ENCODE data around the gene FBXO9. TPM values are rescaled to one million over a fixed set of nuclear protein-coding genes. Genes with fewer than 3 reads are reported as not detected.

The FBXO9 gene
- total RNA-seq, 4 donors from 2014 or later: 65.0 to 95.9 (median 82.3) TPM

DNA sequence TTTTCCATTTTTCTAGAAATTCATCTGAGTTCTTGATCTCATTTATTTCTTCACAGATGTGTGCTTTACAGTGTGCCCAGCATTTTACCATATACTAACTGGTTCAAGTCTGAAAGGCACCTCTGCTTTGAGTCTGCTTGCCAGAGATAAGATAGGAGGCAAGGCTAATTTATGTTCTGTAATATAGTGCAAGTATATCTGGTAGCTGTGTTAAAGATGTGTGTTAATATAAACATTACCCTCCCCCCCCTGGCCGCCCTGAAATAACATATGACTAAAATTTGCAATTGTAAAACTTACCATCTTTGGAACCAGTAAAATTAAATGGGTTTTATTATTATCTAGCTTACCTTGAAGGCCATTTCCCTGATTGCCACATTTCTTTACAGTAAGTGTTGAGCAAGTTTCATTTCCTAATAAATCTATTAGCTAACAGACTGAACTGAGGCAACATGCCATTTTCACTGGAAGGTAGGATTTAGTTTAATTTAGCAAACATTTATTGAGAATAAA lies 2.7 kb downstream of the FBXO9 start:
- peak overlapping the region in 2 of 4 donors; percentile 93 to 96 for H3K27ac ChIP-seq
- no peaks in the 10 kb centered on the region for H3K9me3 ChIP-seq
- no peak for ATAC-seq
- H3K4me1 ChIP-seq: peaks cover 0 to 49% (median 16%) of the 10 kb centered on the region in 3 donors
- no peaks in the 10 kb centered on the region for H3K27me3 ChIP-seq
- WGBS, 2 donors (ENCODE audit: low coverage in 1 of 2): 75 to 76% methylated on average over 1 of the region's 1 CpG
- peaks cover 0 to 17% of the 10 kb centered on the region in 2 donors for H3K36me3 ChIP-seq
- no peak for TF ChIP-seq POLR2A (IDR thresholded peaks at IDR 0.05)
- no peak for TF ChIP-seq POLR2AphosphoS5 (IDR thresholded peaks at IDR 0.05)
- TF ChIP-seq, protein P1, sequence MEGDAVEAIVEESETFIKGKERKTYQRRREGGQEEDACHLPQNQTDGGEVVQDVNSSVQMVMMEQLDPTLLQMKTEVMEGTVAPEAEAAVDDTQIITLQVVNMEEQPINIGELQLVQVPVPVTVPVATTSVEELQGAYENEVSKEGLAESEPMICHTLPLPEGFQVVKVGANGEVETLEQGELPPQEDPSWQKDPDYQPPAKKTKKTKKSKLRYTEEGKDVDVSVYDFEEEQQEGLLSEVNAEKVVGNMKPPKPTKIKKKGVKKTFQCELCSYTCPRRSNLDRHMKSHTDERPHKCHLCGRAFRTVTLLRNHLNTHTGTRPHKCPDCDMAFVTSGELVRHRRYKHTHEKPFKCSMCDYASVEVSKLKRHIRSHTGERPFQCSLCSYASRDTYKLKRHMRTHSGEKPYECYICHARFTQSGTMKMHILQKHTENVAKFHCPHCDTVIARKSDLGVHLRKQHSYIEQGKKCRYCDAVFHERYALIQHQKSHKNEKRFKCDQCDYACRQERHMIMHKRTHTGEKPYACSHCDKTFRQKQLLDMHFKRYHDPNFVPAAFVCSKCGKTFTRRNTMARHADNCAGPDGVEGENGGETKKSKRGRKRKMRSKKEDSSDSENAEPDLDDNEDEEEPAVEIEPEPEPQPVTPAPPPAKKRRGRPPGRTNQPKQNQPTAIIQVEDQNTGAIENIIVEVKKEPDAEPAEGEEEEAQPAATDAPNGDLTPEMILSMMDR (IDR thresholded peaks at IDR 0.05): no peak
- no peak for TF ChIP-seq EP300 (IDR thresholded peaks at IDR 0.05)
- H3K4me3 ChIP-seq: no peak overlapping the region

DNA sequence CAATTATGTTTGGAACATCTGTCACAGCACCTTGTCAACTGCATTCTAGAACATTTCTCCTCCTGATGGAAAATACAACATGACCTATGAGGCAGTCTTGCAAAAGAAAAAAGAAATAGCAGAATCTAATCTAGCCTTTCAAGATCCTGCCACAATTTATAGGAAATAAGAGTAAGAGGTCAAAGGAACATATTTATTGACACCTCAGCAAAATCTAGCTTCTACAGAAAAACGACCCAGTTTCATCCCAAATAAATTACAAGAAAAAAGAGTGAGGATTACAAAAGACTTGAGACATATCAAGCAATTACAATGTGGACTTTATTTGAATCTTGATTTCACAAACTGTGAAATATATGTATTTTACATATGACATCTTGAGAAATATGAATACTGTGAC lies 4.2 kb downstream of the FBXO9 start:
- H3K9me3 ChIP-seq: no peaks in the 10 kb centered on the region
- no peak for ATAC-seq
- no peaks in the 10 kb centered on the region for H3K27me3 ChIP-seq
- H3K36me3 ChIP-seq: peaks cover 11 to 32% of the 10 kb centered on the region in 2 donors
- 63 to 71% methylated on average over 1 of the region's 1 CpG for WGBS, 2 donors (ENCODE audit: low coverage in 1 of 2)
- H3K4me3 ChIP-seq: no peak overlapping the region
- no peak overlapping the region for H3K27ac ChIP-seq
- no peak for TF ChIP-seq EP300 (IDR thresholded peaks at IDR 0.05)
- no peak for TF ChIP-seq POLR2A (IDR thresholded peaks at IDR 0.05)
- peaks cover 0 to 43% (median 16%) of the 10 kb centered on the region in 3 donors for H3K4me1 ChIP-seq

DNA sequence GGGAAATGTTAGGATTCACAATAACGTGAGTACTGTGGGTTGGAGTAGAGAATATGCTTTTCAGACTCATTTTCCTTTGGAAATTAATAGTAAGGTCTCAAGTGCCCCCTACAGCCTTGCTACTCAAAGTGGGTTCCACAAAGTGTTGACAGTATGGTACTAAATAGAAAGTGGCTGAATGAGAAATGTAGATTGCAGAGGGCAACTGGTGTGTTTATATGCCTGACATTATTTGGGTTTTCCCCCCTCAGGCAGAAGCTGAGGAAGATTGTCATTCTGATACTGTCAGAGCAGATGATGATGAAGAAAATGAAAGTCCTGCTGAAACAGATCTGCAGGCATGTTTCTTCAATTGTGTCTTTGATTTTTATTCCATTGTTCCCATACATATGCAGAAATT lies 5.6 kb downstream of the FBXO9 start:
- peaks cover 0 to 42% (median 16%) of the 10 kb centered on the region in 3 donors for H3K4me1 ChIP-seq
- no peak for ATAC-seq
- H3K9me3 ChIP-seq: no peaks in the 10 kb centered on the region
- TF ChIP-seq EP300 (IDR thresholded peaks at IDR 0.05) (no peak), POLR2A (IDR thresholded peaks at IDR 0.05) (no peak), POLR2AphosphoS5 (IDR thresholded peaks at IDR 0.05) (no peak)
- TF ChIP-seq, protein P1 (IDR thresholded peaks at IDR 0.05): no peak
- 23 to 38% methylated on average over 1 of the region's 1 CpG for WGBS, 2 donors (ENCODE audit: low coverage in 1 of 2)
- no peak overlapping the region for H3K27ac ChIP-seq
- no peak overlapping the region for H3K4me3 ChIP-seq
- peaks cover 14 to 46% of the 10 kb centered on the region in 2 donors for H3K36me3 ChIP-seq
- no peaks in the 10 kb centered on the region for H3K27me3 ChIP-seq

DNA sequence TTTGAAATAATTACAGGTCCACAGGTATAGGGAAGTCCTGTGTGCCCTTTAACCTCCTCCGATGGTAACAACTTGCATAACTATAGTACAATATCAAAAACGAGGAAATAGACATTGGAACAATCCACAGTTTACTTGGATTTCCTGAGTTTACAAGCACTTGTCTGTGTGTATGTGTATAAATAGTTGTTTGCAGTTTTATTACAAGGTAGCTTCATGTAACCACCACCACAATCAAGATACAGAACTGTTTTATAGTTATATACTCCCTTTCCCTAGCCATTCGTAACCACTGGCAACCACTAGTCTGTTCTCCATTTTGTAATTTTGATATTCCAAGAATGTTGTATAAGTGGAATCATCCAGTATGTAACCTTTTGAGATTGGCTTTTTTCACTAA lies 9.1 kb downstream of the FBXO9 start:
- WGBS, 2 donors (ENCODE audit: low coverage in 1 of 2): 74 to 95% methylated on average over 3 of the region's 3 CpGs
- H3K4me1 ChIP-seq: peaks cover 0 to 8% (median 0%) of the 10 kb centered on the region in 3 donors
- ATAC-seq: no peak
- no peak overlapping the region for H3K4me3 ChIP-seq
- no peaks in the 10 kb centered on the region for H3K9me3 ChIP-seq
- peaks cover 14 to 80% of the 10 kb centered on the region in 2 donors for H3K36me3 ChIP-seq
- TF ChIP-seq POLR2A (IDR thresholded peaks at IDR 0.05): no peak
- TF ChIP-seq EP300 (IDR thresholded peaks at IDR 0.05): no peak
- TF ChIP-seq, protein P1 (IDR thresholded peaks at IDR 0.05): no peak
- TF ChIP-seq POLR2AphosphoS5 (IDR thresholded peaks at IDR 0.05): no peak
- no peak overlapping the region for H3K27ac ChIP-seq
- no peaks in the 10 kb centered on the region for H3K27me3 ChIP-seq

DNA sequence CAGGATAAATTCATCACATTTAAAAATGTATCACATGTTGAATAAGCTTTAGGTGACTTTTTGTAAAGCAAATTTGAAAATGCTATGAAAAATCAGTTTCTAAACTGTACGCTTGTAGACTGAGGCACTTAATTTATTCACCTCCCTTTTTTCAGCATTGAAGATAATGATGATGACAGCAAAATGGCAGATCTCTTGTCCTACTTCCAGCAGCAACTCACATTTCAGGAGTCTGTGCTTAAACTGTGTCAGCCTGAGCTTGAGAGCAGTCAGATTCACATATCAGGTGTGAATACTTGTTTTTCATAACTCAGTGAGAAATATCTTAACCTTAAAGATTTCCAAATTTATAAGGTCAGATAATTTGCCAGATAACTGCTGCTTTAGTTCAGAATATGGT lies 15.6 kb downstream of the FBXO9 start:
- H3K4me1 ChIP-seq: peaks cover 0 to 1% (median 0%) of the 10 kb centered on the region in 3 donors
- no peak overlapping the region for H3K4me3 ChIP-seq
- H3K9me3 ChIP-seq: no peaks in the 10 kb centered on the region
- WGBS, 2 donors (ENCODE audit: low coverage in 1 of 2): 100% methylated on average over 1 of the region's 1 CpG
- H3K36me3 ChIP-seq: peaks cover 8 to 99% of the 10 kb centered on the region in 2 donors
- TF ChIP-seq POLR2AphosphoS5 (IDR thresholded peaks at IDR 0.05) (no peak), POLR2A (IDR thresholded peaks at IDR 0.05) (no peak), EP300 (IDR thresholded peaks at IDR 0.05) (no peak)
- TF ChIP-seq, protein P1 (IDR thresholded peaks at IDR 0.05): no peak
- no peak overlapping the region for H3K27ac ChIP-seq
- no peak for ATAC-seq
- no peaks in the 10 kb centered on the region for H3K27me3 ChIP-seq
